Uterus (tissue), 2 donors: ENCODE data around the gene RRP1B.

ENCODE experiments used
- POLR2A ChIP-seq, 2 donors: fragments of 450-650 bp; IDR thresholded peaks; one replicate each; pipeline ENCODE4 v1.6.1; 2016; ENCODE audit warnings: antibody characterized with exemption in 2 of 2, mild to moderate bottlenecking in 1 of 2, moderate library complexity in 1 of 2
- TF ChIP-seq, protein P1 (sequence below), 4 experiments: fragments of 200-600 bp in 2 of 4; fragments of 450-650 bp in 2 of 4; sonication (generic) in 2 of 4; IDR thresholded peaks; one replicate each; pipeline ENCODE4 v1.5.1; 2016 to 2019; ENCODE audit warnings: antibody characterized with exemption in 4 of 4, mild to moderate bottlenecking in 2 of 4, moderate library complexity in 1 of 4

DNA sequence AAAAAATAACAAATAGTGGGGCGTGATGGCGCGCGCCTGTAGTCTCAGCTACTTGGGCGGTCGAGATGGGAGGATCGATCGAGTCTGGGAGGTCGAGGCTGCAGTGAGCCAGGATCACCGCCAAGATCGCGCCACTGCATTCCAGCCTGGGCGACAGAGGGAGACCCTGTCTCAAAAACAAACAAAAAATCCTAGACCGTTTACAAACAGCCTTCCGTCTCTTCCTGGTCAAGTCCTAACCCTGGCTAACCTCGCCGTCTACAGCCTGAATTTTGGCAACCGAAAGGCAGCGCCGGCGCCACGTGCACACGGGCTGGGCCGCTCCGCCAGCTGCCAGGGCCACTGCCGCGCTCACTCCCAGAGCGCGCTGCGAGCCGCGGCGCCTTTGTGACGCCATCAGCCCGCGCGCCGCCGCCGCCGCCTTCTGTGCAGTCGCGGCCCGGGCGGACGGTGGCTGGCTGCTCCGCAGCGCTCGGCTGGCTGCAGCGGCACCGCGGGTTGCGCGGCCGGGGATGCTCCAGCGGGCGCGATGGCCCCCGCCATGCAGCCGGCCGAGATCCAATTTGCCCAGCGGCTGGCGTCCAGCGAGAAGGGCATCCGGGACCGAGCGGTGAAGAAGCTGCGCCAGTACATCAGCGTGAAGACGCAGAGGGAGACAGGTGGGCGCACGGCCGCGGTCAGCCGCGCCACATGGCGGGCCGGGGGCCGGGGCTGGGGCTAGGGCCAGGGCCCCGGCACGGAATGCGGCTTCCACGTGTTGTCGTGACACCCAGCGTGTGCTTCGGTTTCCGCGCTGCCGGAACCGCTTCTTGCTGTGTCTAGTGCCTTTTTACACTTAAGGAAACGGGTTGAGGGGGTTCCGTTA is at the start of gene RRP1B, which contains the start of gene HSF2BP:
- TF ChIP-seq, protein P1, sequence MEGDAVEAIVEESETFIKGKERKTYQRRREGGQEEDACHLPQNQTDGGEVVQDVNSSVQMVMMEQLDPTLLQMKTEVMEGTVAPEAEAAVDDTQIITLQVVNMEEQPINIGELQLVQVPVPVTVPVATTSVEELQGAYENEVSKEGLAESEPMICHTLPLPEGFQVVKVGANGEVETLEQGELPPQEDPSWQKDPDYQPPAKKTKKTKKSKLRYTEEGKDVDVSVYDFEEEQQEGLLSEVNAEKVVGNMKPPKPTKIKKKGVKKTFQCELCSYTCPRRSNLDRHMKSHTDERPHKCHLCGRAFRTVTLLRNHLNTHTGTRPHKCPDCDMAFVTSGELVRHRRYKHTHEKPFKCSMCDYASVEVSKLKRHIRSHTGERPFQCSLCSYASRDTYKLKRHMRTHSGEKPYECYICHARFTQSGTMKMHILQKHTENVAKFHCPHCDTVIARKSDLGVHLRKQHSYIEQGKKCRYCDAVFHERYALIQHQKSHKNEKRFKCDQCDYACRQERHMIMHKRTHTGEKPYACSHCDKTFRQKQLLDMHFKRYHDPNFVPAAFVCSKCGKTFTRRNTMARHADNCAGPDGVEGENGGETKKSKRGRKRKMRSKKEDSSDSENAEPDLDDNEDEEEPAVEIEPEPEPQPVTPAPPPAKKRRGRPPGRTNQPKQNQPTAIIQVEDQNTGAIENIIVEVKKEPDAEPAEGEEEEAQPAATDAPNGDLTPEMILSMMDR (IDR thresholded peaks at IDR 0.05) = peak in 1 of 4 experiments; percentile 43
- peak; percentile 47 to 80 for TF ChIP-seq POLR2A (IDR thresholded peaks at IDR 0.05)
